GM21390 (cell line): ENCODE data around the gene OR8B12.
"Not testable (repeated sequence)": the region's sequence is repeated elsewhere in the genome, so short reads cannot be mapped to it uniquely, and the experiment has no call there.

Source experiments
- ATAC-seq: cut with Tn5 transposase; IDR thresholded peaks from one replicate; pipeline ENCODE4 v1.9.1; 2021; ENCODE audit not compliant: unreplicated experiment

OR8B12 gene

GRCh38 chr11:124533626-124534025, 9.8 kb downstream of the OR8B12 start:
- ATAC-seq, result no peak

GRCh38 chr11:124520550-124520854, 23.0 kb downstream of the OR8B12 start:
- no peak for ATAC-seq

DNA sequence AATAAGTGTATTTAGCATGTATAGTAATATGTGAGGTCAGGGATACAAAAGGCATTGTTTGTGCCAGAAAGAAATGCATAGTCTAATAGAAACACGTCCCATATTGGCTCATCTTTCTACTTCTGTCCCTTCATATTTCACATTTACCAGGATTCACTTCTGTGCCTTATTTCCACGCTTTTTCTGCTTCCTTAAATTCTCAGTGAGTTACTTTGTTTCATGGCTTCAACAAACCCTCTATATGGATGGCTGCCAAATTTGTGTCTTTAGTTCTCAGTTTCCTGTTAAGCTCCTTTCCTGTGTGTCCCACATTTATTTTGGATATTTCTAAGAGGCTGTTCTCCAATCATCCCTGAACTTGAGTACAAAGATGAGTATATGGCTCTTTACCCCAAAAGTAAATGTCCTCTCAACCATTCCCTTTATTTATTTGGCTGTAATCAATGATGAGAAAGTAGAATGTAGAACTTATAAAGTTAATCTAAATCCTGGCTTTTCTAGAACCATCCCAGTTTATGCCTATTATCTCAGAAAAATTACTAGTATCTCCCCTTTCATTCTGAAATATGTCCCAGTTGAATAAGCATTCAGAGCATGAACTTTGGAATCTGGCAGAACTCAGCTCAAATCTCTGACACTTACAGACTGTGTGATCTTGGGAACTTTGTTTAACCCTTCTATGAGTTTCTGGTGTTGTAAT, 23.5 kb downstream of the OR8B12 start:
- no peak for ATAC-seq

GRCh38 chr11:124518989-124519451, 24.4 kb downstream of the OR8B12 start:
- ATAC-seq, result no peak

DNA sequence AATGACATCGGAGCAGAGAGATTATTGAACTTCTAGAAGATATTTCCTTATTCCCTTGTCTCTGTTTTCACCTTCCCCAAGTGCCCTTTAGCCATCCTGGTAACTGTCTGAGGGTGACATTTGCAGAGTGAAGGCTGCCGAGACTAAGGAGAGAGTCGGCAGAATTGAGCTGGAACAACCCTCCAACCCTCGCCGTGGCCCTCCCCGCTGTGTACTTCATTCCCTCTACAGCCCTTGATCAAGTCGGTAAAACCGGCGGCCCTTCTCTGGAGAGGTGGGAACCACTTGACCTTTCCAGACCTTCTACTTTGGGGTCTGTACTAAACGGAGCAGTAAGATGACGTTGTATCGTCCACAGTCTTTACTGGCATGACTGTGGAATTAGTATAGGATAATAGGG, 26.1 kb downstream of the OR8B12 start:
- ATAC-seq, result no peak

DNA sequence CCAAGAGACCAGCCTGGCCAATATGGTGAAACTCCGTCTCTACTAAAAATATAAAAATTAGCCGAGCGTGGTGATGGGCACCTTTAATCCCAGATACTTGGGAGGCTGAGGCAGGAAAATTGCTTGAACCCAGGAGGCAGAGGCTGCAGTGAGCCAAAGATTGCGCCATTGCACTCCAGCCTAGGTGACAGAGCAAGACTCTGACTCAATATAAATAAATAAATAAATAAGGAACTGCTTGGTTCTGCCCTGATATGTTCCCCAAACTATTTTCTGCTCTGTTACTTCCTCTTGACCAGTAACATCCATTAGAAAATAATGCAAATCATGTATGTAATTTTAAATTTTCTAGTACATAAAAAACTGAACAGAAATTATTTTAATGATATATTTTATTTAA, 28.8 kb downstream of the OR8B12 start:
- not testable (repeated sequence) for ATAC-seq

GRCh38 chr11:124514131-124514530, 29.3 kb downstream of the OR8B12 start:
- no peak for ATAC-seq

DNA sequence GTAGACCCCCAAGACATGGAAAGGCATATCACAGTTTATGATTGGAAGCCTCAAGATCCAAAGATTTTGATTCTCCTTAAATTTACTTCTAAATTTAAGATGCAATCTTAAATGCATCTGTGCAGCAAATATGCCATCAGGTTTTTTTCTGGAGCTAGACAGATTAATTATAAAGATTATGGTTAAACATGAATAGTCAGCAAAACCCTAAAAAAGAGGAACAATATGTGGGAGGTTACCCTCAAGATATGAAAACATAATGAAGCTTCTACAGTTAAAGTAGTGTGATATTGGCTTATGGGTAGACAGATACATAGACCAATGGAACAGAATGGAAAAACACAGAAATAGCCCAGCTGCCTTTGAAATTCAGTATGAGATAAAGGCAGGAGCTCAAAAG, 31.7 kb downstream of the OR8B12 start:
- ATAC-seq, result no peak

DNA sequence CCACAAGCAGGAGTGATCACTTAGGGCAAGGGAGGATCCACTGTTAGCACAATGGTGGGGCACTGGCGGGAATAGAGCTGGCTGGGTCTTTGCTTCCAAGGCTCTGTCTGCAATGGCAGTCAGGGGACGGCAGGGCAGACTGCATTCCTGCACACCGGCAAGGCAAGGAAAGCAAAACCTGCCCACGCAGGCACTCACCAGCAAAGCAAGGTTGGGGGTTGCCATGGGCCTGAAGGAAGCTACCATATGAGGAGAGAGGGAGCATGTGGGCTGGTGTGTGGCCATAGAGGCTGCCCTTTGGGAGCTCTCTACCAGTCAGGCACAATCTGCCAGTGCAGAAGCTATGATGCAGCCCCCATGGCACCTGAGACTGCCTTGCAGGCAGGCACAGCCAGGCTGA, 33.2 kb downstream of the OR8B12 start:
- no peak for ATAC-seq

DNA sequence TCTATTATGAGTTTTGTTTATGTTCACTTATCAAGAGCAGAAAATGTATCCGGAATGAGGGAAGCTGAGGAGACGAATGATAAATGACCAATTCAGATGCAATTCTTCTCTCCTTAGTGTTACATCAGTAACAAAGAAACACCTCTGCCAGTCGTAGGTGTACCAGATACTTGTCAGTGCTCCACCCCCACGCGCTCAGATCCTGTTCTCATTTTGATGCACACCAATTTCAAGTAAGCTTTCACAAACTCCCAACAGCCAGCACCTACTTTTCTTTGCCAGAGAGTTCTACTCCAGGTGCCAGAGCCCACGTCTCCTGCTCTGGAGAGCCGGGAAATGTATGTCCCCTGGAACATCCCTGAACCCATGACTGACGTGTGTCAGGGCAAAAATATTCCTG, 43.7 kb downstream of the OR8B12 start:
- no peak for ATAC-seq

DNA sequence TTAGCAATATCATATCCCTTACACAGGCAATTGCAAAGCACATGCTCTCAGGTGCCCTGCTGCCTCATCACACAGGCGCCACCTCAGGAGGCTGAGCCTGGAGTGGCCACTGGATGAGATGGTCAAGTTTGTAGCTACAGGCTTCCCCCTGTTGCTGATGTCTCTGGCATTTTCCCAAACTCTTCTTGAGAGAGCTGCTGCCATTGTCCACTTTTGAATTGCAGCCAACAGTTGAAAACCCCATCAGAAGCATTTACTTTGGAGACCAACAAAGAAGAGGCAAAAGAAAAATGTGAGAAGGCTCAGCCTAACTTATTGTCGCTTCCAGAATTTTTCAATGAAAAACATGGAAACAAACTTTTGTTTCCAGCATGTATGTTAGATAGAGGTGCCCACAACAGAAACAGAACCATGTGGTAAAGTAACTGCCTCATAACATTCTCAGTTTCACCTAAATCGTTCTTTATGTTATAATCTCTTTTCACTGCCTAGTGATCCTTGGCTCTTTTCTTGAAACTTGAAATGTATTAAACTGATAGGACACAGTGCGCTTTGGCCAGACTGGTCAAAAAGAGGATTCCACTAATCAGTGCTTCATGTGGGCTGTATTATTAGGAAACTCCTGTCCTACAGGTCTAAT, 50.3 kb downstream of the OR8B12 start:
- ATAC-seq, result no peak
